ENCODE measurements around the gene SRRM4.
"Not testable (repeated sequence)": the region's sequence is repeated elsewhere in the genome, so short reads cannot be mapped to it uniquely, and the experiment has no call there.

Gene SRRM4

GRCh38 chr12:119014368-119014767 is 33.0 kb downstream of the SRRM4 start:
- H3K4me3 ChIP-seq (ENCODE audit: low read length): no peak overlapping the region
- no peaks in the 10 kb centered on the region for H3K4me1 ChIP-seq (ENCODE audit: control insufficient read depth, insufficient read depth, low read length)
- H3K27ac ChIP-seq (ENCODE audit: low read depth, low read length): no peak overlapping the region
- H3K36me3 ChIP-seq (ENCODE audit: control insufficient read depth, insufficient read depth, low read length): no peaks in the 10 kb centered on the region
- no peaks in the 10 kb centered on the region for H3K27me3 ChIP-seq (ENCODE audit: control insufficient read depth, insufficient read depth, low read length)
- no peak overlapping the region for H3K9ac ChIP-seq (ENCODE audit: low read length)

GRCh38 chr12:119016715-119017114 is 35.4 kb downstream of the SRRM4 start:
- Histone ChIP-seq H3K27ac (ENCODE audit: low read depth, low read length) (no peak overlapping the region), H3K4me1 (ENCODE audit: control insufficient read depth, insufficient read depth, low read length) (no peaks in the 10 kb centered on the region)

GRCh38 chr12:119019166-119019565 is 37.8 kb downstream of the SRRM4 start:
- Histone ChIP-seq H3K9ac (ENCODE audit: low read length) (no peak overlapping the region), H3K36me3 (ENCODE audit: control insufficient read depth, insufficient read depth, low read length) (no peaks in the 10 kb centered on the region)

More at GRCh38 chr12:119016715-119017114, 35.4 kb downstream of the SRRM4 start:
- no peaks in the 10 kb centered on the region for H3K36me3 ChIP-seq (ENCODE audit: control insufficient read depth, insufficient read depth, low read length)
- no peak overlapping the region for H3K4me3 ChIP-seq (ENCODE audit: low read length)
- peaks cover 3% of the 10 kb centered on the region for H3K27me3 ChIP-seq (ENCODE audit: control insufficient read depth, insufficient read depth, low read length)
- no peak overlapping the region for H3K9ac ChIP-seq (ENCODE audit: low read length)

GRCh38 chr12:119020406-119021360 is 39.3 kb downstream of the SRRM4 start:
- H3K27ac ChIP-seq (ENCODE audit: low read depth, low read length): no peak overlapping the region
- H3K27me3 ChIP-seq (ENCODE audit: control insufficient read depth, insufficient read depth, low read length): peaks cover 3% of the 10 kb centered on the region
- H3K4me1 ChIP-seq (ENCODE audit: control insufficient read depth, insufficient read depth, low read length): no peaks in the 10 kb centered on the region
- no peaks in the 10 kb centered on the region for H3K36me3 ChIP-seq (ENCODE audit: control insufficient read depth, insufficient read depth, low read length)
- no peak overlapping the region for H3K9ac ChIP-seq (ENCODE audit: low read length)
- H3K4me3 ChIP-seq (ENCODE audit: low read length): no peak overlapping the region

More at GRCh38 chr12:119019166-119019565, 37.8 kb downstream of the SRRM4 start:
- peaks cover 3% of the 10 kb centered on the region for H3K27me3 ChIP-seq (ENCODE audit: control insufficient read depth, insufficient read depth, low read length)
- no peak overlapping the region for H3K4me3 ChIP-seq (ENCODE audit: low read length)
- H3K4me1 ChIP-seq (ENCODE audit: control insufficient read depth, insufficient read depth, low read length): no peaks in the 10 kb centered on the region
- H3K27ac ChIP-seq (ENCODE audit: low read depth, low read length): no peak overlapping the region

- Histone ChIP-seq H3K9ac (ENCODE audit: low read length) (no peak overlapping the region), H3K27ac (ENCODE audit: low read depth, low read length) (no peak overlapping the region), H3K4me1 (ENCODE audit: control insufficient read depth, insufficient read depth, low read length) (no peaks in the 10 kb centered on the region), H3K4me3 (ENCODE audit: low read length) (no peak overlapping the region), H3K36me3 (ENCODE audit: control insufficient read depth, insufficient read depth, low read length) (no peaks in the 10 kb centered on the region), H3K27me3 (ENCODE audit: control insufficient read depth, insufficient read depth, low read length) (peaks cover 3% of the 10 kb centered on the region)
Measured at GRCh38 chr12:119024356-119024755, 43.0 kb downstream of the SRRM4 start.

GRCh38 chr12:119025786-119026185 is 44.4 kb downstream of the SRRM4 start:
- H3K9ac ChIP-seq (ENCODE audit: low read length): no peak overlapping the region
- no peaks in the 10 kb centered on the region for H3K27me3 ChIP-seq (ENCODE audit: control insufficient read depth, insufficient read depth, low read length)
- no peaks in the 10 kb centered on the region for H3K4me1 ChIP-seq (ENCODE audit: control insufficient read depth, insufficient read depth, low read length)
- no peaks in the 10 kb centered on the region for H3K36me3 ChIP-seq (ENCODE audit: control insufficient read depth, insufficient read depth, low read length)
- H3K27ac ChIP-seq (ENCODE audit: low read depth, low read length): no peak overlapping the region
- H3K4me3 ChIP-seq (ENCODE audit: low read length): no peak overlapping the region

GRCh38 chr12:119033332-119033731 is 52.0 kb downstream of the SRRM4 start:
- H3K9ac ChIP-seq (ENCODE audit: low read length); H3K4me1 ChIP-seq (ENCODE audit: control insufficient read depth, insufficient read depth, low read length); H3K27ac ChIP-seq (ENCODE audit: low read depth, low read length); H3K27me3 ChIP-seq (ENCODE audit: control insufficient read depth, insufficient read depth, low read length); H3K4me3 ChIP-seq (ENCODE audit: low read length); H3K36me3 ChIP-seq (ENCODE audit: control insufficient read depth, insufficient read depth, low read length): not testable (repeated sequence)

- Histone ChIP-seq H3K4me1 (ENCODE audit: control insufficient read depth, insufficient read depth, low read length) (no peaks in the 10 kb centered on the region), H3K27ac (ENCODE audit: low read depth, low read length) (no peak overlapping the region)
Measured at GRCh38 chr12:119036878-119037825, 55.8 kb downstream of the SRRM4 start.

GRCh38 chr12:119044094-119044493 is 62.8 kb downstream of the SRRM4 start:
- no peak overlapping the region for H3K9ac ChIP-seq (ENCODE audit: low read length)
- no peaks in the 10 kb centered on the region for H3K27me3 ChIP-seq (ENCODE audit: control insufficient read depth, insufficient read depth, low read length)
- no peak overlapping the region for H3K27ac ChIP-seq (ENCODE audit: low read depth, low read length)
- no peak overlapping the region for H3K4me3 ChIP-seq (ENCODE audit: low read length)
- H3K4me1 ChIP-seq (ENCODE audit: control insufficient read depth, insufficient read depth, low read length): no peaks in the 10 kb centered on the region
- H3K36me3 ChIP-seq (ENCODE audit: control insufficient read depth, insufficient read depth, low read length): no peaks in the 10 kb centered on the region

More at GRCh38 chr12:119036878-119037825, 55.8 kb downstream of the SRRM4 start:
- H3K27me3 ChIP-seq (ENCODE audit: control insufficient read depth, insufficient read depth, low read length): no peaks in the 10 kb centered on the region
- H3K9ac ChIP-seq (ENCODE audit: low read length): no peak overlapping the region
- H3K4me3 ChIP-seq (ENCODE audit: low read length): no peak overlapping the region
- H3K36me3 ChIP-seq (ENCODE audit: control insufficient read depth, insufficient read depth, low read length): no peaks in the 10 kb centered on the region

GRCh38 chr12:119047641-119048040 is 66.3 kb downstream of the SRRM4 start:
- no peaks in the 10 kb centered on the region for H3K27me3 ChIP-seq (ENCODE audit: control insufficient read depth, insufficient read depth, low read length)
- no peak overlapping the region for H3K27ac ChIP-seq (ENCODE audit: low read depth, low read length)
- no peak overlapping the region for H3K9ac ChIP-seq (ENCODE audit: low read length)
- H3K4me3 ChIP-seq (ENCODE audit: low read length): no peak overlapping the region
- H3K4me1 ChIP-seq (ENCODE audit: control insufficient read depth, insufficient read depth, low read length): no peaks in the 10 kb centered on the region
- H3K36me3 ChIP-seq (ENCODE audit: control insufficient read depth, insufficient read depth, low read length): no peaks in the 10 kb centered on the region

- Histone ChIP-seq H3K4me3 (ENCODE audit: low read length) (no peak overlapping the region), H3K4me1 (ENCODE audit: control insufficient read depth, insufficient read depth, low read length) (no peaks in the 10 kb centered on the region), H3K27me3 (ENCODE audit: control insufficient read depth, insufficient read depth, low read length) (no peaks in the 10 kb centered on the region), H3K9ac (ENCODE audit: low read length) (no peak overlapping the region), H3K36me3 (ENCODE audit: control insufficient read depth, insufficient read depth, low read length) (no peaks in the 10 kb centered on the region), H3K27ac (ENCODE audit: low read depth, low read length) (no peak overlapping the region)
Measured at GRCh38 chr12:119050663-119051062, 69.3 kb downstream of the SRRM4 start.

- Histone ChIP-seq H3K27ac (ENCODE audit: low read depth, low read length) (no peak overlapping the region), H3K4me3 (ENCODE audit: low read length) (no peak overlapping the region), H3K9ac (ENCODE audit: low read length) (no peak overlapping the region), H3K4me1 (ENCODE audit: control insufficient read depth, insufficient read depth, low read length) (no peaks in the 10 kb centered on the region), H3K36me3 (ENCODE audit: control insufficient read depth, insufficient read depth, low read length) (no peaks in the 10 kb centered on the region), H3K27me3 (ENCODE audit: control insufficient read depth, insufficient read depth, low read length) (no peaks in the 10 kb centered on the region)
Measured at GRCh38 chr12:119051474-119051873, 70.1 kb downstream of the SRRM4 start.

All from rectal smooth muscle tissue (tissue), 1 donor.